Body of pancreas (tissue), 4 donors: Measurements from ENCODE around the gene GULP1. TPM values are rescaled to one million over a fixed set of nuclear protein-coding genes. Genes with fewer than 3 reads are reported as not detected.
A peak's percentile ranks its signal among the peaks of the same experiment; 100 is the strongest.

Experiments used
- ATAC-seq: fragments of 150-250 bp; one replicate; pipeline ENCODE4 v1.9.1; 2016
- DNase-seq, 4 donors: peaks; one replicate each; pipeline ENCODE4 v3.0.0-alpha.2; 2019
- H3K27ac ChIP-seq, 4 donors: fragments of 200-600 bp; sonication (generic); 1 replicate in 3 of 4; 2 replicates in 1 of 4; pipeline versions ENCODE4 v1.5.1 to v1.6.1; 2016 to 2019; ENCODE audit warnings: mild to moderate bottlenecking in 1 of 4, mixed read lengths in 1 of 4, moderate library complexity in 1 of 4
- H3K27me3 ChIP-seq, 2 donors: fragments of 200-600 bp; sonication (generic); one replicate each; pipeline ENCODE4 v1.6.0; 2016; ENCODE audit warnings: mild to moderate bottlenecking in 1 of 2
- H3K36me3 ChIP-seq, 2 donors: fragments of 200-600 bp; sonication (generic); replicated peaks in 1 of 2; 2 replicates each; pipeline ENCODE4 v1.5.1; 2016; ENCODE audit warnings: low read depth in 2 of 2; ENCODE audit not compliant: insufficient read depth in 1 of 2
- H3K4me1 ChIP-seq: fragments of 200-600 bp; sonication (generic); one replicate; pipeline ENCODE4 v1.6.0; 2016
- H3K4me3 ChIP-seq, 2 donors: fragments of 200-600 bp; sonication (generic); 1 replicate in 1 of 2; 2 replicates in 1 of 2; pipeline ENCODE4 v1.5.1; 2016 to 2019
- H3K9me3 ChIP-seq, 3 donors: fragments of 200-600 bp; sonication (generic); 1 replicate in 2 of 3; 2 replicates in 1 of 3; pipeline ENCODE4 v1.5.1; 2016
- CTCF ChIP-seq, 7 experiments: fragments of 450-650 bp in 4 of 7; fragments of 200-600 bp in 3 of 7; sonication (generic) in 3 of 7; IDR thresholded peaks; one replicate each; pipeline ENCODE4 v1.5.1; 2016 to 2019; ENCODE audit warnings: antibody characterized with exemption in 7 of 7
- POLR2A ChIP-seq, 3 donors: fragments of 450-650 bp; IDR thresholded peaks; one replicate each; pipeline ENCODE4 v1.6.1; 2016; ENCODE audit warnings: antibody characterized with exemption in 3 of 3, mild to moderate bottlenecking in 2 of 3
- WGBS, 2 donors: methylation state at CpG; one replicate each; pipeline ENCODE4 v1.1.5; 2017; 5-methylcytosine and 5-hydroxymethylcytosine counted together
- intact Hi-C: fragments of 100-400 bp; cut with DNase I; formaldehyde crosslinking; loops from one replicate; pipeline ENCODE4 v1.15.1; 2023
- total RNA-seq, 2 donors: library from RNA; depleted of rRNA; stranded (reverse); fragments of >200 nt; gene quantifications; one replicate each; pipeline ENCODE4 v1.1.0, GENCODE V29; 2016

GULP1 gene
- total RNA-seq, 2 donors from 2014 or later: 24.7 to 50.3 TPM

- intact Hi-C loops: no loop called here
Observed at GRCh38 chr2:188503975-188504374, 212.3 kb downstream of the GULP1 start.

GRCh38 chr2:188506843-188507242 lies 215.2 kb downstream of the GULP1 start:
- ATAC-seq: no peak
- intact Hi-C loops: no loop called here

More at GRCh38 chr2:188503975-188504374, 212.3 kb downstream of the GULP1 start:
- Histone ChIP-seq H3K27ac (no peak overlapping the region), H3K9me3 (no peaks in the 10 kb centered on the region), H3K27me3 (no peaks in the 10 kb centered on the region), H3K36me3 (no peaks in the 10 kb centered on the region), H3K4me3 (no peak overlapping the region), H3K4me1 (peaks cover 8% of the 10 kb centered on the region)
- WGBS, 2 donors: 77 to 83% methylated on average over 1 of the region's 1 CpG
- no peak for ATAC-seq
- TF ChIP-seq POLR2A (IDR thresholded peaks at IDR 0.05): no peak
- TF ChIP-seq CTCF (IDR thresholded peaks at IDR 0.05): no peak
- DNase-seq: no peak

GRCh38 chr2:188511346-188511745 lies 219.7 kb downstream of the GULP1 start:
- 47 to 49% methylated on average over 2 of the region's 2 CpGs for WGBS, 2 donors
- Histone ChIP-seq H3K4me3 (no peak overlapping the region), H3K4me1 (peaks cover 14% of the 10 kb centered on the region), H3K9me3 (no peaks in the 10 kb centered on the region), H3K36me3 (no peaks in the 10 kb centered on the region), H3K27ac (no peak overlapping the region), H3K27me3 (no peaks in the 10 kb centered on the region)
- ATAC-seq (no peak), DNase-seq (no peak)
- no peak for TF ChIP-seq POLR2A (IDR thresholded peaks at IDR 0.05)
- no peak for TF ChIP-seq CTCF (IDR thresholded peaks at IDR 0.05)
- intact Hi-C loops: loop anchor here (10.0 kb wide), 2 partner anchors 227 to 927 kb away; no protein-coding TSS in a partner anchor

More at GRCh38 chr2:188506843-188507242, 215.2 kb downstream of the GULP1 start:
- TF ChIP-seq POLR2A (IDR thresholded peaks at IDR 0.05): no peak
- no peak for TF ChIP-seq CTCF (IDR thresholded peaks at IDR 0.05)
- Histone ChIP-seq H3K36me3 (no peaks in the 10 kb centered on the region), H3K27ac (no peak overlapping the region), H3K4me3 (no peak overlapping the region), H3K4me1 (peaks cover 14% of the 10 kb centered on the region), H3K27me3 (no peaks in the 10 kb centered on the region), H3K9me3 (no peaks in the 10 kb centered on the region)
- no peak for DNase-seq
- 88 to 94% methylated on average over 1 of the region's 1 CpG for WGBS, 2 donors

DNA sequence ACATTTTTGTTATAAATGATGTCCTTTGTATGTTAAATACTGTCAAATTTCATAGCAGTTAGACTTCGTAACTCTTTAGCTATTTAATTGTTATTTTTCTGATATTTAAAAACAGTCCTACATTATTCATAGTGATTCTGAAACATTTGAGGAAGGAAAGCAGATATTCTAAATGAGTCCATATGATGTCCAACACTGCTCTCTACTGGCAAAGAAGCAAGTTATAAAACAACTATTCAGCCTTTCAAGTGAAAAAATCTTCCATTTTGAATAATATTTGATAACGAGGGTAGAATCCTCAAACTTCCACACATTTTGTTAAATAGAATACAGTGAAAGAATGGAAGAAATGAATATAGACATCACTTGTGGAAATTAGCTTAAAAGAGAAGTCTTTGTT lies 220.8 kb downstream of the GULP1 start:
- no peaks in the 10 kb centered on the region for H3K36me3 ChIP-seq
- peaks cover 14% of the 10 kb centered on the region for H3K4me1 ChIP-seq
- DNase-seq (no peak), ATAC-seq (peak; percentile 84)
- H3K9me3 ChIP-seq: no peaks in the 10 kb centered on the region
- WGBS, 2 donors: 3 to 4% methylated on average over 2 of the region's 2 CpGs
- H3K4me3 ChIP-seq: no peak overlapping the region
- TF ChIP-seq POLR2A (IDR thresholded peaks at IDR 0.05) (no peak), CTCF (IDR thresholded peaks at IDR 0.05) (peak; percentile 7 to 76 (median 64))
- intact Hi-C loops: loop anchor here (10.0 kb wide), 2 partner anchors 228 to 928 kb away; no protein-coding TSS in a partner anchor
- H3K27ac ChIP-seq: no peak overlapping the region
- H3K27me3 ChIP-seq: no peaks in the 10 kb centered on the region

DNA sequence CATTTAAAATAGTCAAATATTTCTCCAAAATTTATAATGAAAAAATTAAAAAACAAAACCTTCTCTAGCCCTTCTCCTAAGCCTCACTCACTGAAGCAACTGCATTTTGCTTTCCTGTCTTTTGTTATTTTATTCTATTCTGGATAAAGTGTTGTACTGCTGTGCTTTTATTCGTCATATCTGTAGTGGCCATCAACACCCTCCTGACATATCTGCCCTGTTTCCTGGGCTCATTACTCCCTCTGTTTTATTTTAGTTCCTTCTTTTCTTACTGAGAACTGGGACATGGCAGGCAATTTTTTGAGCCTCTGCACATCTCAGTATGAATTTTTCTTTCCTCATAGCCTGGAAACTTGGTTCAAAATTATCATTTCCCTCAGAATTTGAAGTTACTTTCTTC lies 224.2 kb downstream of the GULP1 start:
- no peaks in the 10 kb centered on the region for H3K4me1 ChIP-seq
- H3K9me3 ChIP-seq: no peaks in the 10 kb centered on the region
- no peak overlapping the region for H3K27ac ChIP-seq
- DNase-seq (no peak), ATAC-seq (no peak)
- H3K27me3 ChIP-seq: no peaks in the 10 kb centered on the region
- TF ChIP-seq POLR2A (IDR thresholded peaks at IDR 0.05) (no peak), CTCF (IDR thresholded peaks at IDR 0.05) (no peak)
- 85 to 90% methylated on average over 1 of the region's 1 CpG for WGBS, 2 donors
- no peaks in the 10 kb centered on the region for H3K36me3 ChIP-seq
- intact Hi-C loops: loop anchor here (10.0 kb wide), 2 partner anchors 231 to 931 kb away; no protein-coding TSS in a partner anchor
- no peak overlapping the region for H3K4me3 ChIP-seq
